Transverse colon (tissue), 4 donors: ENCODE measurements around the gene C22orf23.

Experiments
- POLR2AphosphoS5 ChIP-seq, 3 donors: sonication (generic); formaldehyde crosslinking; IDR thresholded peaks; one replicate each; pipeline ENCODE4 v1.6.1; 2016; ENCODE audit warnings: antibody characterized with exemption in 3 of 3
- TF ChIP-seq, protein P1 (sequence below), 5 experiments: fragments of 200-600 bp in 3 of 5; fragments of 450-650 bp in 2 of 5; sonication (generic) in 3 of 5; IDR thresholded peaks; 1 replicate in 2 of 5; 2 replicates in 3 of 5; pipeline ENCODE4 v1.5.1; 2016 to 2017; ENCODE audit warnings: antibody characterized with exemption in 5 of 5, inconsistent platforms in 3 of 5, mild to moderate bottlenecking in 2 of 5, moderate library complexity in 1 of 5

DNA sequence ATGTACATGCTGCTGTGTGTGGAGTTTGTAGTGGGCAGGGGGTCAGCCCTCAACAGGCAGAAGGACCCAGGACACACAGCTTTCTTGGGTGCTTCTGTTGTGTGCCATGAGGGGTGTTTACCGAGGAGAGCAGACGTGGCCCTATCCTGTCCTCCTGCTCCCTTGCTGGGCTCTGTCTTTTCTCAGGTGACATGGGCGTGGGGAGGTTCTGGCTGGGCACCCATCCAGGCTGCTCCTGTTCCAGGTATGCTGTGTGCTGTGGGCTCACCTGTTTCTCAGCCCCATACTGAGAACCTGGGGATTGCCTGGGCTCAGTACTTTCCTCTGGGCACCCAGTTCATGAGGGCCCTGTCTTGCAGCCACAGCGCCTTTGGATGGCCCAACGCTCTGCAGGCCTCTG, 24.0 kb downstream of the C22orf23 start:
- TF ChIP-seq, protein P1, sequence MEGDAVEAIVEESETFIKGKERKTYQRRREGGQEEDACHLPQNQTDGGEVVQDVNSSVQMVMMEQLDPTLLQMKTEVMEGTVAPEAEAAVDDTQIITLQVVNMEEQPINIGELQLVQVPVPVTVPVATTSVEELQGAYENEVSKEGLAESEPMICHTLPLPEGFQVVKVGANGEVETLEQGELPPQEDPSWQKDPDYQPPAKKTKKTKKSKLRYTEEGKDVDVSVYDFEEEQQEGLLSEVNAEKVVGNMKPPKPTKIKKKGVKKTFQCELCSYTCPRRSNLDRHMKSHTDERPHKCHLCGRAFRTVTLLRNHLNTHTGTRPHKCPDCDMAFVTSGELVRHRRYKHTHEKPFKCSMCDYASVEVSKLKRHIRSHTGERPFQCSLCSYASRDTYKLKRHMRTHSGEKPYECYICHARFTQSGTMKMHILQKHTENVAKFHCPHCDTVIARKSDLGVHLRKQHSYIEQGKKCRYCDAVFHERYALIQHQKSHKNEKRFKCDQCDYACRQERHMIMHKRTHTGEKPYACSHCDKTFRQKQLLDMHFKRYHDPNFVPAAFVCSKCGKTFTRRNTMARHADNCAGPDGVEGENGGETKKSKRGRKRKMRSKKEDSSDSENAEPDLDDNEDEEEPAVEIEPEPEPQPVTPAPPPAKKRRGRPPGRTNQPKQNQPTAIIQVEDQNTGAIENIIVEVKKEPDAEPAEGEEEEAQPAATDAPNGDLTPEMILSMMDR (IDR thresholded peaks at IDR 0.05) = no peak
- no peak for TF ChIP-seq POLR2AphosphoS5 (IDR thresholded peaks at IDR 0.05)
